ENCODE results near the gene RAE1.

GRCh38 chr20:57372157-57372556, 21.1 kb downstream of the RAE1 start:
- TF ChIP-seq EZH2 (IDR thresholded peaks at IDR 0.05) (no peak), POLR2AphosphoS5 (IDR thresholded peaks at IDR 0.05; ENCODE audit: borderline replicate concordance, low read depth, low read length) (no peak)
